ENCODE data around the gene DOK1. TPM values are rescaled to one million over a fixed set of nuclear protein-coding genes. Genes with fewer than 3 reads are reported as not detected.
"Not testable (repeated sequence)": the region's sequence is repeated elsewhere in the genome, so short reads cannot be mapped to it uniquely, and the experiment has no call there.

Gene DOK1
- total RNA-seq, 1 experiment from 2014 or later = 2.1 TPM

GRCh38 chr2:74560591-74560990 lies 6.1 kb downstream of the DOK1 start:
- CTCF ChIA-PET = no interaction called here
- peaks cover 49% of the 10 kb centered on the region for H3K27me3 Mint-ChIP-seq (ENCODE audit: unreplicated experiment)

DNA sequence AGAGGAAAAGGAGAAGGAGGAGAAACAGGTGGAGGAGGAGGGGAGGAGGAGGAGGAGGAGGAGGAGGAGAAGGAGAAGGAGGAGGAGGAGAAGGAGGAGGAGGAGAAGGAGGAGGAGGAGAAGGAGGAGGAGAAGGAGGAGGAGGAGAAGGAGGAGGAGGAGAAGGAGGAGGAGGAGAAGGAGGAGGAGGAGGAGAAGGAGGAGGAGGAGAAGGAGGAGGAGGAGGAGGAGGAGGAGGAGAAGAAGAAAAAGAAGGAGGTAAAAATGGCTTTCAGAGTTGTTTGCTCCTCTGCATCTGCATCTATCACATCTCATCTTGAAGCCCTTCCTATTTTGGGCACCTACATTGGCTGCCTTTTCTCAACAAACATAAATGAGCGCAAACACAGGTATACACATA lies 6.5 kb downstream of the DOK1 start:
- H3K4me3 Mint-ChIP-seq (ENCODE audit: low read depth, unreplicated experiment); H3K27ac Mint-ChIP-seq (ENCODE audit: unreplicated experiment); H3K36me3 Mint-ChIP-seq (ENCODE audit: insufficient read depth, unreplicated experiment); intact Hi-C loops (cut with micrococcal nuclease; ENCODE audit: unreplicated experiment); CTCF ChIA-PET; DNase-seq; H3K9me3 Mint-ChIP-seq (ENCODE audit: low read depth, unreplicated experiment); BruUV-seq (replicated peaks); H3K4me1 Mint-ChIP-seq (ENCODE audit: low read depth, unreplicated experiment): not testable (repeated sequence)
- peaks cover 53% of the 10 kb centered on the region for H3K27me3 Mint-ChIP-seq (ENCODE audit: unreplicated experiment)

More at GRCh38 chr2:74560591-74560990, 6.1 kb downstream of the DOK1 start:
- Mint-ChIP-seq H3K9me3 (ENCODE audit: low read depth, unreplicated experiment) (no peaks in the 10 kb centered on the region), H3K4me3 (ENCODE audit: low read depth, unreplicated experiment) (no peak overlapping the region), H3K27ac (ENCODE audit: unreplicated experiment) (no peak overlapping the region), H3K4me1 (ENCODE audit: low read depth, unreplicated experiment) (no peaks in the 10 kb centered on the region), H3K36me3 (ENCODE audit: insufficient read depth, unreplicated experiment) (peaks cover 5% of the 10 kb centered on the region)
- intact Hi-C loops (cut with micrococcal nuclease; ENCODE audit: unreplicated experiment) = no loop called here
- no peak for DNase-seq
- TF ChIP-seq CTCF (IDR thresholded peaks at IDR 0.05; ENCODE audit: unreplicated experiment) = no peak
- BruUV-seq (replicated peaks) = no TSS peak

DNA sequence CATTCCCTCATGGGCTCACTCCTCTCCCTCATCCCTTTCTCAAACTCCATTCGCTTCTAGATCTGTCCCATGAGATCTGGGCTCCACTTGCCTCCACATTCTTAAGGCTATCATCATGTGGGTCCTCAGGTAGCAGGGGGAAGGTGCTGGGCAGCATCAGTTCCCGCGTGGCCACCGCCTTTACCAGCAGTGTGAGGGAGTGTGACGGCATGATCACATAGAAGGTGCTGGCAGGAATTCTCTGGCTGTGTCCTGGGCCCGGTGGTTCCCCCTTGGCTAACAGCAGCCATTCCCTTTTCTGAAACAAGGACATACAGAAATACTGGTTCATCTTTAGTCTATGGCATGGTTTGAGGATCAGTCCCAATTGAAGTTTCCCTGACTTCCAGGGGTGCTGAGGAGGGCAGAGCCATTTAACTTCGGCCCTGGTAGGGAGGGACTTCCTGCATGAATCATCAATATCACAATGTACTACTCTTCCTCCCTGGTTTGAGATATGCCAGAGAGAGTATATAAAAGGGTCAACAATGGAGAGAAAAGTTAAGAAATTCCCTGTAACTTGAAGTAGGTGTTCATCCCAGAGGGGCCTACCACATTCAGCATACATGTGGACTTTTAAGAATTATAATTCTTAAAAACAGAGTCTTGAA lies 7.7 kb downstream of the DOK1 start:
- TF ChIP-seq CTCF (IDR thresholded peaks at IDR 0.05; ENCODE audit: unreplicated experiment) = no peak
- H3K4me1 Mint-ChIP-seq (ENCODE audit: low read depth, unreplicated experiment) = no peaks in the 10 kb centered on the region
- no peaks in the 10 kb centered on the region for H3K9me3 Mint-ChIP-seq (ENCODE audit: low read depth, unreplicated experiment)
- no peak overlapping the region for H3K27ac Mint-ChIP-seq (ENCODE audit: unreplicated experiment)
- peaks cover 61% of the 10 kb centered on the region for H3K27me3 Mint-ChIP-seq (ENCODE audit: unreplicated experiment)
- BruUV-seq (replicated peaks) = no TSS peak
- no peak overlapping the region for H3K4me3 Mint-ChIP-seq (ENCODE audit: low read depth, unreplicated experiment)
- CTCF ChIA-PET = interaction anchor here (0.6 kb wide), 1 partner anchor 14 kb away, joined by 3 read pairs; no protein-coding TSS in a partner anchor
- no peaks in the 10 kb centered on the region for H3K36me3 Mint-ChIP-seq (ENCODE audit: insufficient read depth, unreplicated experiment)
- DNase-seq = no peak
- intact Hi-C loops (cut with micrococcal nuclease; ENCODE audit: unreplicated experiment) = no loop called here

GRCh38 chr2:74564222-74564621 lies 9.7 kb downstream of the DOK1 start:
- BruUV-seq (replicated peaks) = no TSS peak
- CTCF ChIA-PET = interaction anchor here (0.6 kb wide), 1 partner anchor 1091 kb away, joined by 3 read pairs; no protein-coding TSS in a partner anchor
- Mint-ChIP-seq H3K9me3 (ENCODE audit: low read depth, unreplicated experiment) (no peaks in the 10 kb centered on the region), H3K36me3 (ENCODE audit: insufficient read depth, unreplicated experiment) (no peaks in the 10 kb centered on the region), H3K4me3 (ENCODE audit: low read depth, unreplicated experiment) (no peak overlapping the region), H3K27me3 (ENCODE audit: unreplicated experiment) (peaks cover 75% of the 10 kb centered on the region), H3K4me1 (ENCODE audit: low read depth, unreplicated experiment) (no peaks in the 10 kb centered on the region), H3K27ac (ENCODE audit: unreplicated experiment) (no peak overlapping the region)
- intact Hi-C loops (cut with micrococcal nuclease; ENCODE audit: unreplicated experiment) = no loop called here
- DNase-seq = no peak
- no peak for TF ChIP-seq CTCF (IDR thresholded peaks at IDR 0.05; ENCODE audit: unreplicated experiment)

GRCh38 chr2:74566076-74566753 lies 11.7 kb downstream of the DOK1 start:
- Mint-ChIP-seq H3K4me1 (ENCODE audit: low read depth, unreplicated experiment) (no peaks in the 10 kb centered on the region), H3K27ac (ENCODE audit: unreplicated experiment) (no peak overlapping the region)
- intact Hi-C loops (cut with micrococcal nuclease; ENCODE audit: unreplicated experiment) = no loop called here

More at GRCh38 chr2:74566076-74566753, 11.7 kb downstream of the DOK1 start:
- no peak overlapping the region for H3K4me3 Mint-ChIP-seq (ENCODE audit: low read depth, unreplicated experiment)
- no peaks in the 10 kb centered on the region for H3K36me3 Mint-ChIP-seq (ENCODE audit: insufficient read depth, unreplicated experiment)
- no TSS peak for BruUV-seq (replicated peaks)
- TF ChIP-seq CTCF (IDR thresholded peaks at IDR 0.05; ENCODE audit: unreplicated experiment) = no peak
- CTCF ChIA-PET = interaction anchor here (0.6 to 0.7 kb wide), 3 partner anchors 22 to 662 kb away, joined by 3 to 5 read pairs (median 3); no protein-coding TSS in a partner anchor
- no peak for DNase-seq
- no peaks in the 10 kb centered on the region for H3K9me3 Mint-ChIP-seq (ENCODE audit: low read depth, unreplicated experiment)
- H3K27me3 Mint-ChIP-seq (ENCODE audit: unreplicated experiment) = peaks cover 57% of the 10 kb centered on the region

Data from Calu3 (cell line).